ENCODE data around the gene ZHX3.
A peak's percentile ranks its signal among the peaks of the same experiment; 100 is the strongest.

ZHX3 gene

GRCh38 chr20:41286240-41286851, 31.2 kb downstream of the ZHX3 start:
- no peak for FAIRE-seq
- TF ChIP-seq POU2F2 (IDR thresholded peaks at IDR 0.05; ENCODE audit: low read depth, low read length): no peak
- no peak for TF ChIP-seq PAX5 (IDR thresholded peaks at IDR 0.05; ENCODE audit: insufficient read depth, low read length, severe bottlenecking)
- no peak for TF ChIP-seq POLR2A (IDR thresholded peaks at IDR 0.05; ENCODE audit: low read depth, low read length)
- no peak for TF ChIP-seq SPI1 (IDR thresholded peaks at IDR 0.05; ENCODE audit: low read depth, low read length)
- no peak for TF ChIP-seq TAF1 (IDR thresholded peaks at IDR 0.05; ENCODE audit: low read depth, low read length)
- no peak for TF ChIP-seq POLR2AphosphoS5 (IDR thresholded peaks at IDR 0.05; ENCODE audit: low read depth, low read length)
- no peak for DNase-seq (ENCODE audit: insufficient read length, low spot score)

GRCh38 chr20:41279546-41280225, 37.8 kb downstream of the ZHX3 start:
- TF ChIP-seq POU2F2 (IDR thresholded peaks at IDR 0.05; ENCODE audit: low read depth, low read length) (no peak), PAX5 (IDR thresholded peaks at IDR 0.05; ENCODE audit: insufficient read depth, low read length, severe bottlenecking) (no peak), POLR2AphosphoS5 (IDR thresholded peaks at IDR 0.05; ENCODE audit: low read depth, low read length) (no peak), POLR2A (IDR thresholded peaks at IDR 0.05; ENCODE audit: low read depth, low read length) (no peak), TAF1 (IDR thresholded peaks at IDR 0.05; ENCODE audit: low read depth, low read length) (no peak)
- no peak for DNase-seq (ENCODE audit: insufficient read length, low spot score)

GRCh38 chr20:41278936-41279335, 38.6 kb downstream of the ZHX3 start:
- DNase-seq (ENCODE audit: insufficient read length, low spot score): no peak
- FAIRE-seq: no peak
- TF ChIP-seq TAF1 (IDR thresholded peaks at IDR 0.05; ENCODE audit: low read depth, low read length) (no peak), POLR2A (IDR thresholded peaks at IDR 0.05; ENCODE audit: low read depth, low read length) (no peak), SPI1 (IDR thresholded peaks at IDR 0.05; ENCODE audit: low read depth, low read length) (no peak)

More at GRCh38 chr20:41279546-41280225, 37.8 kb downstream of the ZHX3 start:
- peak; percentile 69 for FAIRE-seq

GRCh38 chr20:41277049-41277448, 40.5 kb downstream of the ZHX3 start:
- TF ChIP-seq SPI1 (IDR thresholded peaks at IDR 0.05; ENCODE audit: low read depth, low read length) (no peak), POLR2A (IDR thresholded peaks at IDR 0.05; ENCODE audit: low read depth, low read length) (no peak), TAF1 (IDR thresholded peaks at IDR 0.05; ENCODE audit: low read depth, low read length) (no peak), POLR2AphosphoS5 (IDR thresholded peaks at IDR 0.05; ENCODE audit: low read depth, low read length) (no peak), POU2F2 (IDR thresholded peaks at IDR 0.05; ENCODE audit: low read depth, low read length) (no peak), PAX5 (IDR thresholded peaks at IDR 0.05; ENCODE audit: insufficient read depth, low read length, severe bottlenecking) (no peak)
- DNase-seq (ENCODE audit: insufficient read length, low spot score) (no peak), FAIRE-seq (no peak)

- FAIRE-seq: no peak
- DNase-seq (ENCODE audit: insufficient read length, low spot score): no peak
- TF ChIP-seq POLR2AphosphoS5 (IDR thresholded peaks at IDR 0.05; ENCODE audit: low read depth, low read length) (no peak), POLR2A (IDR thresholded peaks at IDR 0.05; ENCODE audit: low read depth, low read length) (no peak), PAX5 (IDR thresholded peaks at IDR 0.05; ENCODE audit: insufficient read depth, low read length, severe bottlenecking) (no peak), TAF1 (IDR thresholded peaks at IDR 0.05; ENCODE audit: low read depth, low read length) (no peak), SPI1 (IDR thresholded peaks at IDR 0.05; ENCODE audit: low read depth, low read length) (no peak), POU2F2 (IDR thresholded peaks at IDR 0.05; ENCODE audit: low read depth, low read length) (no peak)
These were observed 41.2 kb downstream of the ZHX3 start for GRCh38 chr20:41276317-41276751.

GRCh38 chr20:41275301-41275731, 42.2 kb downstream of the ZHX3 start:
- TF ChIP-seq POU2F2 (IDR thresholded peaks at IDR 0.05; ENCODE audit: low read depth, low read length): no peak
- no peak for TF ChIP-seq TAF1 (IDR thresholded peaks at IDR 0.05; ENCODE audit: low read depth, low read length)
- no peak for TF ChIP-seq SPI1 (IDR thresholded peaks at IDR 0.05; ENCODE audit: low read depth, low read length)
- TF ChIP-seq POLR2A (IDR thresholded peaks at IDR 0.05; ENCODE audit: low read depth, low read length): no peak
- no peak for TF ChIP-seq PAX5 (IDR thresholded peaks at IDR 0.05; ENCODE audit: insufficient read depth, low read length, severe bottlenecking)
- TF ChIP-seq POLR2AphosphoS5 (IDR thresholded peaks at IDR 0.05; ENCODE audit: low read depth, low read length): no peak
- FAIRE-seq (no peak), DNase-seq (ENCODE audit: insufficient read length, low spot score) (no peak)

- FAIRE-seq: no peak
These were observed 43.4 kb downstream of the ZHX3 start for GRCh38 chr20:41274152-41274551.

GRCh38 chr20:41273445-41273844, 44.1 kb downstream of the ZHX3 start:
- DNase-seq (ENCODE audit: insufficient read length, low spot score) (no peak), FAIRE-seq (no peak)
- TF ChIP-seq POLR2AphosphoS5 (IDR thresholded peaks at IDR 0.05; ENCODE audit: low read depth, low read length) (no peak), POLR2A (IDR thresholded peaks at IDR 0.05; ENCODE audit: low read depth, low read length) (no peak), POU2F2 (IDR thresholded peaks at IDR 0.05; ENCODE audit: low read depth, low read length) (no peak), TAF1 (IDR thresholded peaks at IDR 0.05; ENCODE audit: low read depth, low read length) (no peak), PAX5 (IDR thresholded peaks at IDR 0.05; ENCODE audit: insufficient read depth, low read length, severe bottlenecking) (no peak), SPI1 (IDR thresholded peaks at IDR 0.05; ENCODE audit: low read depth, low read length) (no peak)

More at GRCh38 chr20:41274152-41274551, 43.4 kb downstream of the ZHX3 start:
- DNase-seq (ENCODE audit: insufficient read length, low spot score): no peak
- TF ChIP-seq POLR2AphosphoS5 (IDR thresholded peaks at IDR 0.05; ENCODE audit: low read depth, low read length): no peak
- no peak for TF ChIP-seq TAF1 (IDR thresholded peaks at IDR 0.05; ENCODE audit: low read depth, low read length)
- TF ChIP-seq POLR2A (IDR thresholded peaks at IDR 0.05; ENCODE audit: low read depth, low read length): no peak
- no peak for TF ChIP-seq POU2F2 (IDR thresholded peaks at IDR 0.05; ENCODE audit: low read depth, low read length)

GRCh38 chr20:41272339-41272738, 45.2 kb downstream of the ZHX3 start:
- TF ChIP-seq SPI1 (IDR thresholded peaks at IDR 0.05; ENCODE audit: low read depth, low read length) (no peak), PAX5 (IDR thresholded peaks at IDR 0.05; ENCODE audit: insufficient read depth, low read length, severe bottlenecking) (no peak), POLR2A (IDR thresholded peaks at IDR 0.05; ENCODE audit: low read depth, low read length) (no peak)
- FAIRE-seq (no peak), DNase-seq (ENCODE audit: insufficient read length, low spot score) (no peak)

Measured in GM12891 (cell line).